Activated CD4-positive, alpha-beta T cell treated with anti-CD3 and anti-CD28 coated beads for 36 hours (primary cell): ENCODE measurements around the gene IRF5. TPM values are rescaled to one million over a fixed set of nuclear protein-coding genes. Genes with fewer than 3 reads are reported as not detected.

Experiments
- ATAC-seq: fragments of 200-7000 bp; cut with Tn5 transposase; one replicate; pipeline ENCODE4 v1.10.0; 2021; ENCODE audit warnings: mild to moderate bottlenecking, moderate library complexity
- CTCF ChIA-PET: fragments of 350-600 bp; sonication (Branson Sonifier 250); formaldehyde crosslinking; loops from one replicate; lab custom pipeline; 2021; ENCODE audit warnings: antibody characterized with exemption; lab: Charles Lee
- POLR2A ChIA-PET: fragments of 350-600 bp; sonication (Branson Sonifier 250); formaldehyde crosslinking; loops from one replicate; lab custom pipeline; 2021; ENCODE audit warnings: antibody characterized with exemption, inconsistent platforms; lab: Charles Lee
- DNase-seq: peaks from one replicate; pipeline ENCODE4 v3.0.0-alpha.2; 2020
- H3K27ac Mint-ChIP-seq: one replicate; pipeline ENCODE4 v1.8.0; 2021; ENCODE audit warnings: mixed read lengths
- H3K27me3 Mint-ChIP-seq: one replicate; pipeline ENCODE4 v1.8.0; 2021; ENCODE audit warnings: mixed read lengths
- H3K36me3 Mint-ChIP-seq: one replicate; pipeline ENCODE4 v1.8.0; 2021; ENCODE audit warnings: low read depth, mixed read lengths
- H3K4me1 Mint-ChIP-seq: one replicate; pipeline ENCODE4 v1.8.0; 2021; ENCODE audit warnings: mixed read lengths
- H3K4me3 Mint-ChIP-seq: one replicate; pipeline ENCODE4 v1.8.0; 2021; ENCODE audit warnings: mild to moderate bottlenecking, moderate library complexity, mixed read lengths
- H3K9me3 Mint-ChIP-seq: one replicate; pipeline ENCODE4 v1.8.0; 2021; ENCODE audit warnings: low read depth, mixed read lengths
- intact Hi-C, 2 experiments: fragments of 100-400 bp; cut with DNase I in 1 of 2; cut with micrococcal nuclease in 1 of 2; formaldehyde crosslinking; loops; one replicate each; pipeline versions ENCODE4 v1.14.2 to v1.15.1; 2022 to 2024; cut with DNase I, micrococcal nuclease
- total RNA-seq, 2 experiments: library from RNA; stranded (reverse); gene quantifications; one replicate each; pipeline ENCODE4 v1.2.3, GENCODE V29; 2021

The IRF5 gene
- total RNA-seq, 2 experiments from 2014 or later: 7.2 to 8.5 TPM

GRCh38 chr7:128895320-128895719, 42.4 kb upstream of the IRF5 start:
- CTCF ChIA-PET: interaction anchor here (0.6 kb wide), 1 partner anchor 32 kb away, joined by 3 read pairs; no protein-coding TSS in a partner anchor
- intact Hi-C loops: no loop called here
- POLR2A ChIA-PET: no interaction called here
- no peak overlapping the region for H3K27ac Mint-ChIP-seq
- H3K4me3 Mint-ChIP-seq: no peak overlapping the region
- H3K4me1 Mint-ChIP-seq: no peaks in the 10 kb centered on the region
- ATAC-seq (no peak), DNase-seq (no peak)
- no peaks in the 10 kb centered on the region for H3K36me3 Mint-ChIP-seq
- peaks cover 7% of the 10 kb centered on the region for H3K9me3 Mint-ChIP-seq
- H3K27me3 Mint-ChIP-seq: peaks cover 3% of the 10 kb centered on the region

GRCh38 chr7:128899392-128899791, 38.3 kb upstream of the IRF5 start:
- ATAC-seq (no peak), DNase-seq (no peak)
- POLR2A ChIA-PET: no interaction called here
- Mint-ChIP-seq H3K27me3 (no peaks in the 10 kb centered on the region), H3K4me3 (no peak overlapping the region), H3K27ac (no peak overlapping the region), H3K36me3 (no peaks in the 10 kb centered on the region), H3K4me1 (peaks cover 1% of the 10 kb centered on the region), H3K9me3 (peaks cover 7% of the 10 kb centered on the region)
- intact Hi-C loops: no loop called here
- CTCF ChIA-PET: interaction anchor here (0.6 to 2.0 kb wide), 5 partner anchors 16 to 324 kb away, joined by 3 to 15 read pairs (median 3); no protein-coding TSS in a partner anchor

GRCh38 chr7:128900237-128900636, 37.5 kb upstream of the IRF5 start:
- POLR2A ChIA-PET: no interaction called here
- Mint-ChIP-seq H3K27ac (no peak overlapping the region), H3K4me1 (peaks cover 3% of the 10 kb centered on the region), H3K9me3 (peaks cover 7% of the 10 kb centered on the region), H3K36me3 (no peaks in the 10 kb centered on the region), H3K27me3 (peaks cover under 1% of the 10 kb centered on the region), H3K4me3 (no peak overlapping the region)
- ATAC-seq (no peak), DNase-seq (no peak)
- intact Hi-C loops: loop anchor here in 1 of 2 experiments (10.0 kb wide), 1 partner anchor 395 kb away; no protein-coding TSS in a partner anchor
- CTCF ChIA-PET: interaction anchor here (0.6 to 2.0 kb wide), 7 partner anchors 17 to 325 kb away, joined by 3 to 15 read pairs (median 3); no protein-coding TSS in a partner anchor

DNA sequence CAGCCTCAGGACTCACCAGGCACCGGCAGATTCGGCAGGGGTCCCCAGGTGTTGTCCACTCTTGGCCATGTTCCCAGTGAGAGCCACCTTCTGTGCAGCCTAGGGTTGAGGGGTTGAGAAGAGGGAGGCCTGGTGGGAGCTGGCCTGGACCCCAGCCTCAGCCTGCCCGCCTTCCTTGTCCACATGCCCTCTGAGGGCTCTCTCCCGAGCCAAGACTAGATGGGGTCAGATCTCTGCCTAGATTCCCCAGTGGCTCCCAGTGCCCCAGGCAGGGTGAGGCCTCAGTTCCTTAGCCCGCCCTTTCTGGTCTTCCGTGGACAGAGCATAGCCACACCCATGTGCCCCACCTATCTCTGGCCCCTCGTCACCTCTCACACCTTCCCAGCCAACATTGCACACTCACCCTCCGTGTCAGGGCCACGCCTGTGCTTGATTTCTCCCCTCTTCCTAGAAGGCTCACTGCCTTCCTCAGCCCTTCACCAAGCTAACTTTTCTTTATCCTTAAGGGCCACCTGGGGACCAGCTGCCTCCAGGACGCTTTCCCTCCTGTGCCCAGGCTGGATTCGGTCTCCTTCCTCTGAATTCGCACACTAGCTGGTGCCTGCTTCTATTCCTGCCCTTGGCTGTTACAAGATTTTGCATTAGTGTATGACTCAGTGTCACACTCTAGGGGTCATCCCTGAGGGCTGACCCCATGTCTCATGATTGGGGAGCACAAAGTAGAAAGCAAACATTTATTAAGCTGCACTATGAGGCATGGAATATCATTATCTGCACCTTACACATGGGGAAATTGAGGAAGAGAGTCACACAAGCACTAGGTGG, 34.8 kb upstream of the IRF5 start:
- POLR2A ChIA-PET: no interaction called here
- ATAC-seq (no peak), DNase-seq (no peak)
- no peak overlapping the region for H3K4me3 Mint-ChIP-seq
- H3K27ac Mint-ChIP-seq: no peak overlapping the region
- H3K27me3 Mint-ChIP-seq: peaks cover 13% of the 10 kb centered on the region
- H3K36me3 Mint-ChIP-seq: no peaks in the 10 kb centered on the region
- intact Hi-C loops: loop anchor here in 1 of 2 experiments (10.0 kb wide), 1 partner anchor 392 kb away; no protein-coding TSS in a partner anchor
- peaks cover 3% of the 10 kb centered on the region for H3K4me1 Mint-ChIP-seq
- H3K9me3 Mint-ChIP-seq: peaks cover 7% of the 10 kb centered on the region
- CTCF ChIA-PET: interaction anchor here (0.5 to 1.2 kb wide), 5 partner anchors 40 to 1085 kb away, joined by 3 to 5 read pairs (median 3); partner anchors contain the start of gene ATP6V1F

- ChIA-PET POLR2A (no interaction called here), CTCF (interaction anchor here (0.5 to 1.2 kb wide), 5 partner anchors 41 to 1086 kb away, joined by 3 to 5 read pairs (median 3); partner anchors contain the start of gene ATP6V1F)
- no peak overlapping the region for H3K4me3 Mint-ChIP-seq
- ATAC-seq (no peak), DNase-seq (no peak)
- intact Hi-C loops: loop anchor here (1.0 to 10.0 kb wide), 4 partner anchors 59 to 391 kb away; no protein-coding TSS in a partner anchor
- H3K27me3 Mint-ChIP-seq: peaks cover 13% of the 10 kb centered on the region
- peaks cover 3% of the 10 kb centered on the region for H3K4me1 Mint-ChIP-seq
- H3K9me3 Mint-ChIP-seq: peaks cover 3% of the 10 kb centered on the region
- no peak overlapping the region for H3K27ac Mint-ChIP-seq
- no peaks in the 10 kb centered on the region for H3K36me3 Mint-ChIP-seq
Observed at GRCh38 chr7:128903621-128904361, 33.9 kb upstream of the IRF5 start.

DNA sequence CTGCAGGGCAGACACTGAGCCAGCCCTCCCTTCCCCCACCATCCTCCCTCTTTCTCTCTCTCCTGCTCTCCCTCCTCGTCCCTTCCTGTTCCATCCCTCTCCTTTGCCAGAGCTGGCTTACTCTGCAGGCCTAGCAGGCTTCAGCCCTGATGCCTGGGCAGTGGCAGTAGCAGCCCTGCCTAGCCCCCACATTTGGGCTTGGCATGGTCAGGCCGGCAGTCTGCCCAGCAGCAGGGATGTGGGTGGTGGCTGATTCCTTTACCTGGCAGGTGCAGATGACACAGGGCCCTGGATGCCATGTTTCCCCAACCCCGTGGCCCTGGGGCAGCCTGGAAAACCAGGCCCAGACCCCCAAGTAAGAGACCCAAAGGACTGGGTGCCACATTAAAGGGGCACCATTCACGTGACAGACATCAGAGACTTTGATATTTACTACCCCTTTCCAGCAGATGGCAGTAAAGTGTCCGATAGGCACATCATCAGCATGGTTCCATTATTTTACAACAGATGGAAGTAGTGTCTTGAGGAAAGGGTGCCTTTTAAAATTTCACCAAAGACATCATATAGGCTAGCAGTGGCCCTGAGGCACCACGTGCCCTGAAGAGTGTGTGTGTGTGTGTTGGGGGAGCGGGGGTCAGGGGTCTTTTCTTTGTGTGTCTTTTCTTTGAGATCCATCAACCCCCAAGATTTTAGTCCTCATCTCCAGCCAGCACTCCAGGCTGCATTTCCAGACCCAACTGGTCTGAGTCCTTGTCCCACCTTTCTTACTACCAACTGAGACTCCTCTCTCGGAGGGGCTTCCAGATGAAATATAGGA, 33.1 kb upstream of the IRF5 start:
- CTCF ChIA-PET: interaction anchor here (0.7 to 0.8 kb wide), 2 partner anchors 186 to 782 kb away, joined by 3 read pairs; no protein-coding TSS in a partner anchor
- H3K9me3 Mint-ChIP-seq: peaks cover 3% of the 10 kb centered on the region
- no peaks in the 10 kb centered on the region for H3K36me3 Mint-ChIP-seq
- H3K27ac Mint-ChIP-seq: no peak overlapping the region
- ATAC-seq (peak; percentile 89), DNase-seq (no peak)
- no peak overlapping the region for H3K4me3 Mint-ChIP-seq
- H3K27me3 Mint-ChIP-seq: peaks cover 19% of the 10 kb centered on the region
- intact Hi-C loops: loop anchor here (1.0 to 10.0 kb wide), 4 partner anchors 58 to 390 kb away; no protein-coding TSS in a partner anchor
- peaks cover 3% of the 10 kb centered on the region for H3K4me1 Mint-ChIP-seq
- POLR2A ChIA-PET: no interaction called here

DNA sequence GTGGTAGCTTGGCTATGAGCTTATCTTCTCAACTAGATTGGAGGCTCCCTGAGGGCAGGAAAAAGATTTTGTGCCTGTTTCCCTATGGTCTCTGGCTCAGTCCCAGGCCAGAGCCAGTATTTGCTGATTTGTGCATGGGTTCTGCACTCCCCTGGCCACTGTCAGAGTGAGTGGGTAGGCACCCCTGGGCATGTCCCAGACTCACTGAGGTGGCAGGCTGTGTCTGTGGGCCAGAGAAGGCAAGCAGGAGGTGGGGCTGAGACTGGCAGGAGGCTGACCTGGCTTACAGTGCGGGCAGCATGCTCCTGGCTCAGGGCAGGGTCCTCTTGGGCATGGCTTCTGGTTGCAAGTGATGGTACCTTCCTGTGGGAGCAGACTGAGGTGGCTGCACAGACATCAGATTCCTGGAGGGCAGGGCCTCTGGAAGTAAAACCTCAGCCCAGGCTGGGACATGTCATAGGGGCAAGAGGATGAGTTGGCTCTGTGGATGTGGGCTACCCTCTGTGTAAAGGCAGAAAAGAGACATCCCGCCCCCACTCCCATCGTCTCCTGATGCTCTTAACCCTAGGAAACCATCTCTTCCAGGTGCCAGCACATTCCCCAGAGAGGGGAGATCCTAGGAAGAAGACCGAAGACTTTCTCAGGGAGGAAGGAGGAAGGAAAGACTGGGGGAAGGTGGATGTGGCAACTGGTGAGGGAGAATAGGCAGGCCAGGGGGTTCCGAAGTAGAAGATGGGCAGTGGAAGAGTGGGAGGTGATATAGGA, 31.5 kb upstream of the IRF5 start:
- Mint-ChIP-seq H3K9me3 (no peaks in the 10 kb centered on the region), H3K27ac (no peak overlapping the region), H3K36me3 (no peaks in the 10 kb centered on the region), H3K4me3 (no peak overlapping the region), H3K27me3 (peaks cover 27% of the 10 kb centered on the region), H3K4me1 (peaks cover 3% of the 10 kb centered on the region)
- DNase-seq: no peak
- ChIA-PET POLR2A (no interaction called here), CTCF (interaction anchor here (0.6 kb wide), 2 partner anchors 13 to 164 kb away, joined by 3 to 4 read pairs; no protein-coding TSS in a partner anchor)
- intact Hi-C loops: loop anchor here in 1 of 2 experiments (10.0 kb wide), 1 partner anchor 389 kb away; no protein-coding TSS in a partner anchor
- no peak for ATAC-seq

GRCh38 chr7:128906766-128907559, 30.8 kb upstream of the IRF5 start:
- H3K9me3 Mint-ChIP-seq: no peaks in the 10 kb centered on the region
- POLR2A ChIA-PET: no interaction called here
- CTCF ChIA-PET: interaction anchor here (0.6 kb wide), 1 partner anchor 12 kb away, joined by 3 read pairs; no protein-coding TSS in a partner anchor
- H3K4me3 Mint-ChIP-seq: no peak overlapping the region
- H3K4me1 Mint-ChIP-seq: peaks cover 3% of the 10 kb centered on the region
- peaks cover 32% of the 10 kb centered on the region for H3K27me3 Mint-ChIP-seq
- no peaks in the 10 kb centered on the region for H3K36me3 Mint-ChIP-seq
- DNase-seq (no peak), ATAC-seq (no peak)
- intact Hi-C loops: loop anchor here in 1 of 2 experiments (10.0 kb wide), 1 partner anchor 388 kb away; no protein-coding TSS in a partner anchor
- H3K27ac Mint-ChIP-seq: no peak overlapping the region

- DNase-seq: no peak
- no peaks in the 10 kb centered on the region for H3K9me3 Mint-ChIP-seq
- no peaks in the 10 kb centered on the region for H3K36me3 Mint-ChIP-seq
- intact Hi-C loops: loop anchor here in 1 of 2 experiments (10.0 kb wide), 1 partner anchor 386 kb away; no protein-coding TSS in a partner anchor
- no peak overlapping the region for H3K27ac Mint-ChIP-seq
- H3K4me1 Mint-ChIP-seq: peaks cover 3% of the 10 kb centered on the region
- ATAC-seq: no peak
- CTCF ChIA-PET: interaction anchor here (1.0 kb wide), 1 partner anchor 16 kb away, joined by 3 read pairs; no protein-coding TSS in a partner anchor
- POLR2A ChIA-PET: interaction anchor here (0.7 kb wide), 1 partner anchor 43 kb away, joined by 3 read pairs; no protein-coding TSS in a partner anchor
- H3K4me3 Mint-ChIP-seq: no peak overlapping the region
- peaks cover 37% of the 10 kb centered on the region for H3K27me3 Mint-ChIP-seq
Observed at GRCh38 chr7:128908750-128909624, 28.7 kb upstream of the IRF5 start.
